ENCODE results near the gene AQP6.
"Not testable (repeated sequence)": the region's sequence is repeated elsewhere in the genome, so short reads cannot be mapped to it uniquely, and the experiment has no call there.

AQP6 gene

DNA sequence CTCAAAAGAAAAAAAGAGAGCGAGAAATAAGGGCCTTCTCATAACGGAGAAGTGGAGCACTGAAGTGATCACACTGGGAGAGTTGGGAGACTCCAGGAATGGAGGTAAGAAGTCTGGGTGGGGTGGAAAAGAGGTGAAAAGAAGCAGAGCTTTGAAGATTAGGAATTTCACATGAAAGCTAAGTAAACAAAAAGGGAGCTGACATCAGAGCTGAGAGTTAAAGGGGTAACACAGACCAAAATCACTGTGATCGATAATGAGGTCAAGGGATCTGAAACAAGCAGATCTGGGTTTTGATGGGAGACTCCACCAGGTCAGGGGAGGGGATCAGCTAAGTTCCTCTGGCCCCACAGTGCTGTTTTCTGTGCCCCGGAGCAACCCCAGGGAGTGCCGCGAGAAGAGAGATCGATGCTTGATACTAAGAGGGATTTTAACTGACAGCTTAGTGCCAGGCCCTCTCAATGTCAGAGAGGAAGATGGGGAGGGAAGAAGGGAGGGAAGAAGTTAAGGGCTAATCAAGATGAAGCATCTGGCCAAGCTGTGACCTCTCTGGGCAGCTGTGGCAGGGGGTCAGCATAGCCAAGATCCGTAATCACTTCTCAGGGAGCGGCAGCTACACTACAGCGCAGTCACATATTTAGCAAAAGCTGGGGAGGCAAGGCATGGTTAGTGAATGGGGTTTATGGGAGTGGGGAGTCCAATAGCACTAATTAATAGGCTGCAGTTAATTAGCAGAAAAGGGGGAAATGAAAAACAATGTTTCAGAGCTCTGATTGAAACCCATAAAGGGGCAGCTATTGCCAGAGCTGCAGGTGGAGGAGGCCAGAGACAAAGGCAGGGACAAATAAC is 8.0 kb downstream of the AQP6 start:
- no peak for DNase-seq (ENCODE audit: insufficient read length, low spot score)
- TF ChIP-seq, protein P1, sequence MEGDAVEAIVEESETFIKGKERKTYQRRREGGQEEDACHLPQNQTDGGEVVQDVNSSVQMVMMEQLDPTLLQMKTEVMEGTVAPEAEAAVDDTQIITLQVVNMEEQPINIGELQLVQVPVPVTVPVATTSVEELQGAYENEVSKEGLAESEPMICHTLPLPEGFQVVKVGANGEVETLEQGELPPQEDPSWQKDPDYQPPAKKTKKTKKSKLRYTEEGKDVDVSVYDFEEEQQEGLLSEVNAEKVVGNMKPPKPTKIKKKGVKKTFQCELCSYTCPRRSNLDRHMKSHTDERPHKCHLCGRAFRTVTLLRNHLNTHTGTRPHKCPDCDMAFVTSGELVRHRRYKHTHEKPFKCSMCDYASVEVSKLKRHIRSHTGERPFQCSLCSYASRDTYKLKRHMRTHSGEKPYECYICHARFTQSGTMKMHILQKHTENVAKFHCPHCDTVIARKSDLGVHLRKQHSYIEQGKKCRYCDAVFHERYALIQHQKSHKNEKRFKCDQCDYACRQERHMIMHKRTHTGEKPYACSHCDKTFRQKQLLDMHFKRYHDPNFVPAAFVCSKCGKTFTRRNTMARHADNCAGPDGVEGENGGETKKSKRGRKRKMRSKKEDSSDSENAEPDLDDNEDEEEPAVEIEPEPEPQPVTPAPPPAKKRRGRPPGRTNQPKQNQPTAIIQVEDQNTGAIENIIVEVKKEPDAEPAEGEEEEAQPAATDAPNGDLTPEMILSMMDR (IDR thresholded peaks at IDR 0.05; ENCODE audit: insufficient read depth, missing control alignments) = no peak
- FAIRE-seq = peak; percentile 48

DNA sequence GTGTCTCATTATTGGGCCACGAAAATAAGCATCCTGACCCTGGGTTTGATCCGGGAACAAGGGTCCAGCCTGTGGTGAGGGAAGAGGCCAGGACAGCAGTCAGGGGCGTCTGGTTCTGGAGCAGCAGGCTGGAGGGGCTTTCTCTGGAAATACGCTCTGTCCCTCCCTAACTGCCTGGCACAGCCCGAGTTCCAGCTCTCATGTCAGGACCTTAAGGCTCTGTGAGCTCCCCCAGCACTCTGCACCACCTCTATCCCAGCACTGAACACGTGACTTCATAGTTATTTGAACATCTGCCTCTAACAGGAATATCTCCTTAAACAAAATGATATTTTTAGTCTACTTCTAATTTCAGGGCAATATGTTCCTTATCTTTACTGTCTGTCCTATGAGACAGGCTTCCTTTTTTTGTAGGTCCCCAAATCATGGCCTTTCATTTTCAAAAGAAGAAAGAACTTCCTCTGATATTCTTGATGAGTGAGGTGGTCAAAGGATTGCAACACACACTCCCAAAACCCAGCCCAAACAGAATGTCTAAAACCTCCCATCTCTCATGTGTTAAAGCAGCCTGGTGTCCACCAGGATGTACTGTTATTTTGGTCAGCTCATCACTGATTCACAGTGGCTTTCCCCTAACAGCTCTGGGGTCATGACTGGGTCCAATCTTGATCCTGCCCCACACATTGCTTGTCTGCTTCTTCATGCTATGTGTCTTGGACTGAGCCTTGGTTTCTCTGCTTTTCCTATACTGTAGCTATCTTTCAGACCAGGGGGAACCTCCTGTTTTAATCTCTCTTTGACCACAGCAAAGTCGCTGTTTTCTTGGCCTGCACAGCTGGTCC is 9.7 kb downstream of the AQP6 start:
- DNase-seq (ENCODE audit: insufficient read length, low spot score) = no peak
- TF ChIP-seq, protein P1 (IDR thresholded peaks at IDR 0.05; ENCODE audit: insufficient read depth, missing control alignments) = no peak
- FAIRE-seq = no peak

DNA sequence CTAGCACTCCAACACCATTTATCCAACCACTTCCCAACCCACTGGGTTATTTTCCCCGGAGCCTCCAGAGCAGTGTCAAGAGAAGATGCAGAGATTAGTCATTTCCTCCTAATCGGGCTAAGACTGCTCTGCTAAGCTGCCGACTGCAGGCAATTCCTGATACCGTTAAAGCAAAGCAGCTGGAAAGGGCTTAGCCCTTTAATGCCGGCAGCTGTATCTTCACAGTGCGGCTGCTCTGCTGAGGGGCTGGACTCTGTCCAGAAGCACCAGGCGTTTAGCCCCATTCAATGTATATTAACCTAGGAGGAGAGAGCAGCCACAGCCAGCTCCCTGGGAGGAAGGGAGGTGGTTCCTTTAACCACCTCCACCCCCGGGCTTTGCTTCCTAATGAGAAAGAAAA is 11.1 kb downstream of the AQP6 start:
- FAIRE-seq (peak; percentile 84), DNase-seq (ENCODE audit: insufficient read length, low spot score) (no peak)
- TF ChIP-seq, protein P1 (IDR thresholded peaks at IDR 0.05; ENCODE audit: insufficient read depth, missing control alignments) = no peak

DNA sequence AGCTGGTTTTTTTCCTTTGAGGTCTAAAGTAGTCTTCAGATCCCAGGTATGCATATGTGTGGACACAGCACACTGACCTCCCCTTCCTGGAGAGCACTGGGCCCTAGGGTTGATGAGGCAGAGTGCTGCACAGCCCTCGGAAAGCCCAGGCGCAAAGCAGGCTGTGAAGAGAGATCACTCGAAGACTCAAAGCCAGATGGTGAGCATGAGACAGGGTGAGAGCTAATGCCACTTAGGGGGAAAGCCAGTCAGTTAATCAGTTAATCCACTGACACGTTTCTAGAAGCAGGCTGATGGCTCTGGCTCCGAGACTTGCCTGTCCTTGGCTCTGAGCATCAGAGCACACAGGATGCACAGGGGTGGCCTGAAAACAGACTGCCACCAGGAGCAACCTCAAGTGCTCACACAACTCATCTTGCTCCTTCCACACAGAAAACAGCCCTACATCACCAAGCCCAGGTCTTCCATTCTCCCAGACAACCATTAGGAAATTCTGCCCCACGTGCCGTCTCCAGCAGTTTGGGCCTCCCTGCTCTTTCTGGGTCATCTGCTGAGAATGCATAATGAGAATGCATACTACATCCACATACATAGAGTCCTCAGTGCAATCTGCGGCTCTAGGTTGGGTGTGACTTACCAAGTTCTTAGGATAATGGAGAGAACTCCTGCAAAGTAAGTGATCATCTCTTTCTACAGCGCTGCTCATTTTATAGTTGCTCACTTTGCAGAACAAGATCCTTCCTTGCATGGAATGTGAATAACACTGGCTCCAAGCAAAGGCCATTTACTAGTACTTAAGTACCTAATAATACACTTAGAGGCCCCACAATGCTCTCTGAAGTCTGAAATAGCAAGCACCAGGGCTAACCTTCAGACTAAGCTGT is 12.0 kb downstream of the AQP6 start:
- DNase-seq (ENCODE audit: insufficient read length, low spot score) = no peak
- peak; percentile 96 for FAIRE-seq
- TF ChIP-seq, protein P1 (IDR thresholded peaks at IDR 0.05; ENCODE audit: insufficient read depth, missing control alignments) = no peak

DNA sequence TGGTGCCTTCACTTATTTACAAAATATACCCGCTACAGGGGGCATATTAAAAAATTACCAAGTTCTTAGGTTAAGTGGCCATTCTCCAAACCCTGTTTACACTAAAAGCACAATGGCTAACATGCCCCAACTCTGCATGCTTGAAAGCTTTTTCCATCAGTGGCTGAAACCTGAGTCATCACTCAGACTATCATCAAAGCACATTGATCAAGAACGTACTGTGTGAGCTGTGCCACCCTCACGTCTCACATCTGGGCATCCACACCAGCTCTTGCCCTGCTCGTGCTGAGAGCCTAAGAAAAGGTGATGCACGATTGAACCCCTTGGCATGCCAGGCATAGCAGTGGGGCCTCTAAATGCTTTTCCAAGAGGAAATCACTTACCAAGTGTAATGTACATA is 13.2 kb downstream of the AQP6 start:
- no peak for DNase-seq (ENCODE audit: insufficient read length, low spot score)
- TF ChIP-seq, protein P1 (IDR thresholded peaks at IDR 0.05; ENCODE audit: insufficient read depth, missing control alignments) = no peak
- FAIRE-seq = no peak

DNA sequence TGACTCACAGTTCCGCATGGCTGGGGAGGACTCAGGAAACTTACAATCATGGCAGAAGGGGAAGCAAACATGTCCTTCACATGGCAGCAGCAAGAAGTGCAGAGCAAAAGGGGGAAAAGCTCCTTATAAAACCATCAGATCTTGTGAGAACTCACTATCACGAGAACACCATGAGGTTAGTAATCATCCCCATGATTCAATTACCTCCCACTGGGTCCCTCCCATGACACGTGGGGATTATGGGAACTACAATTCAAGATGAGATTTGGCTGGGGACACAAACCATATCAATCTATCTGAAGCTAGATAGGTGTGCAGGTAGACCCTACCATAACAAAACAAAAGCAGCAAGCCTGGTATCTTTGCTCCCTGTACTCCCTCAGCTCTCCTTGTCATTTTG is 13.7 kb downstream of the AQP6 start:
- FAIRE-seq; DNase-seq (ENCODE audit: insufficient read length, low spot score): not testable (repeated sequence)
